HepG2 (cell line): Measurements from ENCODE around the gene DHX30. TPM values are rescaled to one million over a fixed set of nuclear protein-coding genes. Genes with fewer than 3 reads are reported as not detected.

Experiments used
- ARNT ChIP-seq: fragments of 450-650 bp; IDR thresholded peaks from 2 replicates; pipeline ENCODE4 v1.6.1; 2017
- IKZF4 ChIP-seq: sonication (generic); formaldehyde crosslinking; IDR thresholded peaks from 2 replicates; pipeline ENCODE4 v1.5.1; 2020; ENCODE audit warnings: borderline replicate concordance, mild to moderate bottlenecking, low read depth, missing genetic modification reagents; ENCODE audit errors: not compliant biosample characterization
- PRDM10 ChIP-seq: sonication (generic); formaldehyde crosslinking; IDR thresholded peaks from 2 replicates; pipeline ENCODE4 v1.4.0; 2020; ENCODE audit warnings: low read depth, missing genetic modification reagents
- SP1 ChIP-seq, 2 experiments: fragments of 450-650 bp in 1 of 2; sonication (generic) in 1 of 2; formaldehyde crosslinking in 1 of 2; IDR thresholded peaks; 2 replicates each; pipeline versions ENCODE4 v1.4.0 to v1.6.1; 2016 to 2020; ENCODE audit warnings: missing genetic modification reagents in 1 of 2
- ZBTB3 ChIP-seq: sonication (generic); formaldehyde crosslinking; IDR thresholded peaks from 2 replicates; pipeline ENCODE4 v1.4.0; 2020; ENCODE audit warnings: low read depth, mild to moderate bottlenecking, moderate library complexity, missing genetic modification reagents, borderline replicate concordance
- ZNF10 ChIP-seq: sonication (generic); formaldehyde crosslinking; IDR thresholded peaks from 2 replicates; pipeline ENCODE4 v1.4.0; 2020; ENCODE audit warnings: mild to moderate bottlenecking, low read depth, missing genetic modification reagents, borderline replicate concordance
- ZNF138 ChIP-seq: sonication (generic); formaldehyde crosslinking; IDR thresholded peaks from 2 replicates; pipeline ENCODE4 v1.5.0; 2020; ENCODE audit warnings: mild to moderate bottlenecking, low read depth, missing genetic modification reagents
- ZNF614 ChIP-seq: IDR thresholded peaks from 2 replicates; pipeline ENCODE4 v1.6.1; 2018; ENCODE audit warnings: missing biosample characterization, missing genetic modification reagents, inconsistent platforms, borderline replicate concordance
- ZNF687 ChIP-seq: sonication (generic); formaldehyde crosslinking; IDR thresholded peaks from 2 replicates; pipeline ENCODE4 v1.5.1; 2020; ENCODE audit warnings: mild to moderate bottlenecking, missing genetic modification reagents, moderate library complexity
- ZNF777 ChIP-seq: sonication (generic); formaldehyde crosslinking; IDR thresholded peaks from 2 replicates; pipeline ENCODE4 v1.4.0; 2020; ENCODE audit warnings: missing genetic modification reagents
- ZNF879 ChIP-seq: sonication (generic); formaldehyde crosslinking; IDR thresholded peaks from 2 replicates; pipeline ENCODE4 v1.8.1; 2023; ENCODE audit warnings: missing genetic modification reagents
- polyA plus RNA-seq, 8 experiments: library from polyadenylated mRNA; depleted of rRNA in 3 of 8; stranded (reverse) in 7 of 8; unstranded in 1 of 8; fragments of >200 nt; fragmentation: Illumina TruSeq in 4 of 8; extraction: Trizol in 4 of 8; gene quantifications; 2 replicates each; pipeline versions ENCODE4 v1.2.1 to v1.2.3, GENCODE V29; 2011 to 2016; ENCODE audit warnings: low read depth in 4 of 8, missing spikeins in 1 of 8, mixed read lengths in 1 of 8; ENCODE audit not compliant: insufficient read depth in 1 of 8
- total RNA-seq, 5 experiments: library from RNA; depleted of rRNA; stranded (reverse); fragments of >200 nt; fragmentation: Illumina TruSeq; extraction: Trizol; gene quantifications; 2 replicates each; pipeline ENCODE4 v1.2.3, GENCODE V29; 2016; ENCODE audit warnings: low read depth in 1 of 5
- TF ChIP-seq, protein P1 (sequence below): IDR thresholded peaks from 2 replicates; pipeline ENCODE4 v1.6.1; 2016; ENCODE audit warnings: low read depth, borderline replicate concordance
- TF ChIP-seq, protein P2 (sequence below): sonication (generic); formaldehyde crosslinking; IDR thresholded peaks from 2 replicates; pipeline ENCODE4 v1.4.0; 2020; ENCODE audit warnings: missing genetic modification reagents

Gene DHX30
- total and polyA plus RNA-seq, 2 of the 13 experiments (the other 11 are each of a cell fraction or from before 2014, with no cell fraction given): 30.6 to 59.4 TPM

- TF ChIP-seq ZNF10 (CRISPR knock-in tag): no peak
- TF ChIP-seq ZNF614 (CRISPR knock-in tag): 0 out of 2 replicates have a peak, but pooled peaks have one; percentile 14
- TF ChIP-seq PRDM10 (CRISPR knock-in tag): no peak
- peak; percentile 95 for TF ChIP-seq ZNF687
- TF ChIP-seq, protein P1, sequence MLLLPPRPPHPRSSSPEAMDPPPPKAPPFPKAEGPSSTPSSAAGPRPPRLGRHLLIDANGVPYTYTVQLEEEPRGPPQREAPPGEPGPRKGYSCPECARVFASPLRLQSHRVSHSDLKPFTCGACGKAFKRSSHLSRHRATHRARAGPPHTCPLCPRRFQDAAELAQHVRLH: peak; percentile 48; the same call in 1 of the 2 replicates
- TF ChIP-seq IKZF4 (CRISPR knock-in tag): peak; percentile 78
- TF ChIP-seq ZBTB3 (CRISPR knock-in tag): 0 out of 2 replicates have a peak, but pooled peaks have one; percentile 44
- peak; percentile 57; the same call in 1 of the 2 replicates for TF ChIP-seq ZNF879 (CRISPR knock-in tag)
- peak; percentile 67; the same call in 1 of the 2 replicates for TF ChIP-seq ZNF777 (CRISPR knock-in tag)
- peak; percentile 87; the same call in 1 of the 2 replicates for TF ChIP-seq ZNF138 (CRISPR knock-in tag)
- TF ChIP-seq ARNT: no peak
- no peak for TF ChIP-seq SP1 (IDR thresholded peaks at IDR 0.05)
- TF ChIP-seq SP1 (CRISPR knock-in tag; IDR thresholded peaks at IDR 0.05): 0 out of 2 replicates have a peak, but pooled peaks have one; percentile 23
- TF ChIP-seq, protein P2, sequence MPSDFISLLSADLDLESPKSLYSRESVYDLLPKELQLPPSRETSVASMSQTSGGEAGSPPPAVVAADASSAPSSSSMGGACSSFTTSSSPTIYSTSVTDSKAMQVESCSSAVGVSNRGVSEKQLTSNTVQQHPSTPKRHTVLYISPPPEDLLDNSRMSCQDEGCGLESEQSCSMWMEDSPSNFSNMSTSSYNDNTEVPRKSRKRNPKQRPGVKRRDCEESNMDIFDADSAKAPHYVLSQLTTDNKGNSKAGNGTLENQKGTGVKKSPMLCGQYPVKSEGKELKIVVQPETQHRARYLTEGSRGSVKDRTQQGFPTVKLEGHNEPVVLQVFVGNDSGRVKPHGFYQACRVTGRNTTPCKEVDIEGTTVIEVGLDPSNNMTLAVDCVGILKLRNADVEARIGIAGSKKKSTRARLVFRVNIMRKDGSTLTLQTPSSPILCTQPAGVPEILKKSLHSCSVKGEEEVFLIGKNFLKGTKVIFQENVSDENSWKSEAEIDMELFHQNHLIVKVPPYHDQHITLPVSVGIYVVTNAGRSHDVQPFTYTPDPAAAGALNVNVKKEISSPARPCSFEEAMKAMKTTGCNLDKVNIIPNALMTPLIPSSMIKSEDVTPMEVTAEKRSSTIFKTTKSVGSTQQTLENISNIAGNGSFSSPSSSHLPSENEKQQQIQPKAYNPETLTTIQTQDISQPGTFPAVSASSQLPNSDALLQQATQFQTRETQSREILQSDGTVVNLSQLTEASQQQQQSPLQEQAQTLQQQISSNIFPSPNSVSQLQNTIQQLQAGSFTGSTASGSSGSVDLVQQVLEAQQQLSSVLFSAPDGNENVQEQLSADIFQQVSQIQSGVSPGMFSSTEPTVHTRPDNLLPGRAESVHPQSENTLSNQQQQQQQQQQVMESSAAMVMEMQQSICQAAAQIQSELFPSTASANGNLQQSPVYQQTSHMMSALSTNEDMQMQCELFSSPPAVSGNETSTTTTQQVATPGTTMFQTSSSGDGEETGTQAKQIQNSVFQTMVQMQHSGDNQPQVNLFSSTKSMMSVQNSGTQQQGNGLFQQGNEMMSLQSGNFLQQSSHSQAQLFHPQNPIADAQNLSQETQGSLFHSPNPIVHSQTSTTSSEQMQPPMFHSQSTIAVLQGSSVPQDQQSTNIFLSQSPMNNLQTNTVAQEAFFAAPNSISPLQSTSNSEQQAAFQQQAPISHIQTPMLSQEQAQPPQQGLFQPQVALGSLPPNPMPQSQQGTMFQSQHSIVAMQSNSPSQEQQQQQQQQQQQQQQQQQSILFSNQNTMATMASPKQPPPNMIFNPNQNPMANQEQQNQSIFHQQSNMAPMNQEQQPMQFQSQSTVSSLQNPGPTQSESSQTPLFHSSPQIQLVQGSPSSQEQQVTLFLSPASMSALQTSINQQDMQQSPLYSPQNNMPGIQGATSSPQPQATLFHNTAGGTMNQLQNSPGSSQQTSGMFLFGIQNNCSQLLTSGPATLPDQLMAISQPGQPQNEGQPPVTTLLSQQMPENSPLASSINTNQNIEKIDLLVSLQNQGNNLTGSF: peak; percentile 85
Measured at GRCh38 chr3:47824541-47825473, 21.9 kb downstream of the DHX30 start (continued).
